Stimulated activated memory B cell treated with anti-CD40 and anti-IgM and Interleukin-4, amounts not matched to agents 10 μg/mL and 1 μg/mL and 100 μg/mL, for 72 hours (primary cell): ENCODE data around the gene BUB3.

ENCODE experiments used
- ATAC-seq: fragments of 150-1000 bp; cut with Tn5 transposase; 2 replicates; pipeline ENCODE4 v1.10.0; 2021
- H3K27ac Mint-ChIP-seq: one replicate; pipeline ENCODE4 v1.8.0; 2022; ENCODE audit warnings: mild to moderate bottlenecking, mixed read lengths
- H3K27me3 Mint-ChIP-seq: one replicate; pipeline ENCODE4 v1.8.0; 2022; ENCODE audit warnings: mixed read lengths
- H3K36me3 Mint-ChIP-seq: one replicate; pipeline ENCODE4 v1.8.0; 2022; ENCODE audit warnings: mixed read lengths
- H3K4me1 Mint-ChIP-seq: one replicate; pipeline ENCODE4 v1.8.0; 2022; ENCODE audit warnings: mixed read lengths
- H3K4me3 Mint-ChIP-seq: one replicate; pipeline ENCODE4 v1.8.0; 2022; ENCODE audit warnings: mild to moderate bottlenecking, moderate library complexity, mixed read lengths
- H3K9me3 Mint-ChIP-seq: one replicate; pipeline ENCODE4 v1.8.0; 2022; ENCODE audit warnings: mixed read lengths

BUB3 gene

GRCh38 chr10:123202506-123202905, 48.3 kb downstream of the BUB3 start:
- no peak for ATAC-seq

GRCh38 chr10:123203393-123204126, 49.4 kb downstream of the BUB3 start:
- no peak for ATAC-seq
- Mint-ChIP-seq H3K36me3 (peaks cover 53% of the 10 kb centered on the region), H3K4me1 (peaks cover 19% of the 10 kb centered on the region), H3K9me3 (peaks cover 8% of the 10 kb centered on the region), H3K27me3 (no peaks in the 10 kb centered on the region), H3K27ac (peak overlapping the region; percentile 4), H3K4me3 (no peak overlapping the region)

More at GRCh38 chr10:123202506-123202905, 48.3 kb downstream of the BUB3 start:
- Mint-ChIP-seq H3K27me3 (no peaks in the 10 kb centered on the region), H3K9me3 (peaks cover 4% of the 10 kb centered on the region), H3K4me1 (peaks cover 19% of the 10 kb centered on the region), H3K36me3 (peaks cover 54% of the 10 kb centered on the region), H3K27ac (peak overlapping the region; percentile 4), H3K4me3 (no peak overlapping the region)

- H3K36me3 Mint-ChIP-seq = peaks cover 52% of the 10 kb centered on the region
- peaks cover 19% of the 10 kb centered on the region for H3K4me1 Mint-ChIP-seq
- peak overlapping the region; percentile 4 for H3K27ac Mint-ChIP-seq
- H3K27me3 Mint-ChIP-seq = no peaks in the 10 kb centered on the region
- H3K9me3 Mint-ChIP-seq = peaks cover 8% of the 10 kb centered on the region
- H3K4me3 Mint-ChIP-seq = no peak overlapping the region
- no peak for ATAC-seq
Measured at GRCh38 chr10:123204127-123204461, 49.9 kb downstream of the BUB3 start.

GRCh38 chr10:123205041-123205440, 50.8 kb downstream of the BUB3 start:
- Mint-ChIP-seq H3K4me1 (peaks cover 19% of the 10 kb centered on the region), H3K27me3 (no peaks in the 10 kb centered on the region), H3K36me3 (peaks cover 48% of the 10 kb centered on the region), H3K27ac (no peak overlapping the region), H3K4me3 (no peak overlapping the region), H3K9me3 (peaks cover 8% of the 10 kb centered on the region)
- no peak for ATAC-seq

- Mint-ChIP-seq H3K36me3 (peaks cover 51% of the 10 kb centered on the region), H3K4me1 (no peaks in the 10 kb centered on the region), H3K9me3 (peaks cover 15% of the 10 kb centered on the region), H3K27ac (no peak overlapping the region), H3K27me3 (no peaks in the 10 kb centered on the region), H3K4me3 (no peak overlapping the region)
- no peak for ATAC-seq
Measured at GRCh38 chr10:123212063-123212462, 57.9 kb downstream of the BUB3 start.

GRCh38 chr10:123212640-123213039, 58.4 kb downstream of the BUB3 start:
- peaks cover 15% of the 10 kb centered on the region for H3K9me3 Mint-ChIP-seq
- H3K27me3 Mint-ChIP-seq = no peaks in the 10 kb centered on the region
- H3K36me3 Mint-ChIP-seq = peaks cover 56% of the 10 kb centered on the region
- ATAC-seq = no peak
- no peak overlapping the region for H3K27ac Mint-ChIP-seq
- no peaks in the 10 kb centered on the region for H3K4me1 Mint-ChIP-seq
- H3K4me3 Mint-ChIP-seq = no peak overlapping the region

- peaks cover 55% of the 10 kb centered on the region for H3K36me3 Mint-ChIP-seq
Measured at GRCh38 chr10:123213192-123213591, 59.0 kb downstream of the BUB3 start.

More at GRCh38 chr10:123213192-123213591, 59.0 kb downstream of the BUB3 start:
- no peak for ATAC-seq
- Mint-ChIP-seq H3K27me3 (no peaks in the 10 kb centered on the region), H3K4me1 (no peaks in the 10 kb centered on the region), H3K4me3 (no peak overlapping the region), H3K27ac (no peak overlapping the region), H3K9me3 (peaks cover 14% of the 10 kb centered on the region)
